HL-60/S4 treated with phorbol 12-myristate 13-acetate at 8.2 ng/mL for 4 days and 3 days (cell line): Measurements from ENCODE around the gene TMEM170B.

Experiments used
- in situ Hi-C: fragments of 300-500 bp; cut with MboI; formaldehyde crosslinking; loops from 2 replicates; pipeline ENCODE4 v1.15.0; 2022; ENCODE audit warnings: low sequenced_read_pairs

The TMEM170B gene

GRCh38 chr6:11609324-11610071, 71.9 kb downstream of the TMEM170B start:
- in situ Hi-C loops: no loop called here

- in situ Hi-C loops: no loop called here
Observed at GRCh38 chr6:11613336-11613735, 75.8 kb downstream of the TMEM170B start.

- in situ Hi-C loops: no loop called here
Observed at GRCh38 chr6:11613858-11614257, 76.3 kb downstream of the TMEM170B start.

GRCh38 chr6:11614534-11615213, 77.1 kb downstream of the TMEM170B start:
- in situ Hi-C loops: no loop called here

GRCh38 chr6:11615214-11615602, 77.7 kb downstream of the TMEM170B start:
- in situ Hi-C loops: no loop called here

- in situ Hi-C loops: no loop called here
Observed at GRCh38 chr6:11616200-11616611, 78.7 kb downstream of the TMEM170B start.

GRCh38 chr6:11618533-11618932, 81.0 kb downstream of the TMEM170B start:
- in situ Hi-C loops: no loop called here

- in situ Hi-C loops: no loop called here
Observed at GRCh38 chr6:11621119-11621518, 83.6 kb downstream of the TMEM170B start.

- in situ Hi-C loops: no loop called here
Observed at GRCh38 chr6:11622156-11622555, 84.6 kb downstream of the TMEM170B start.

- in situ Hi-C loops: no loop called here
Observed at GRCh38 chr6:11623272-11623671, 85.7 kb downstream of the TMEM170B start.

GRCh38 chr6:11625302-11625701, 87.8 kb downstream of the TMEM170B start:
- in situ Hi-C loops: no loop called here

GRCh38 chr6:11626356-11626755, 88.8 kb downstream of the TMEM170B start:
- in situ Hi-C loops: no loop called here

GRCh38 chr6:11628562-11628961, 91.0 kb downstream of the TMEM170B start:
- in situ Hi-C loops: no loop called here

GRCh38 chr6:11631008-11631407, 93.5 kb downstream of the TMEM170B start:
- in situ Hi-C loops: no loop called here

- in situ Hi-C loops: no loop called here
Observed at GRCh38 chr6:11631539-11631938, 94.0 kb downstream of the TMEM170B start.

- in situ Hi-C loops: no loop called here
Observed at GRCh38 chr6:11632231-11632630, 94.7 kb downstream of the TMEM170B start.

GRCh38 chr6:11632795-11633511, 95.4 kb downstream of the TMEM170B start:
- in situ Hi-C loops: no loop called here
